HEK293 (cell line): ENCODE data around the gene THEM5.

Experiments used
- BCL11A ChIP-seq: fragments of 450-650 bp; formaldehyde crosslinking; IDR thresholded peaks from 2 replicates; pipeline ENCODE4 v1.5.1; 2016; ENCODE audit warnings: low read depth, missing biosample characterization, missing genetic modification characterization
- HOXA7 ChIP-seq: sonication (generic); formaldehyde crosslinking; IDR thresholded peaks from 2 replicates; pipeline ENCODE4 v1.8.1; 2022; ENCODE audit warnings: missing genetic modification reagents, borderline replicate concordance
- ZNF121 ChIP-seq: fragments of 450-650 bp; formaldehyde crosslinking; IDR thresholded peaks from 2 replicates; pipeline ENCODE4 v1.5.1; 2016; ENCODE audit warnings: missing biosample characterization, missing genetic modification characterization
- ZNF132 ChIP-seq: fragments of 450-650 bp; formaldehyde crosslinking; IDR thresholded peaks from 2 replicates; pipeline ENCODE4 v1.5.1; 2017; ENCODE audit warnings: missing biosample characterization, missing genetic modification characterization, borderline replicate concordance
- ZNF138 ChIP-seq: fragments of 450-650 bp; formaldehyde crosslinking; IDR thresholded peaks from 2 replicates; pipeline ENCODE4 v1.5.1; 2016; ENCODE audit warnings: missing biosample characterization, missing genetic modification characterization, borderline replicate concordance
- ZNF211 ChIP-seq: fragments of 450-650 bp; formaldehyde crosslinking; IDR thresholded peaks from 2 replicates; pipeline ENCODE4 v1.5.1; 2016; ENCODE audit warnings: low read depth, missing biosample characterization, missing genetic modification characterization
- ZNF239 ChIP-seq: fragments of 450-650 bp; formaldehyde crosslinking; IDR thresholded peaks from 2 replicates; pipeline ENCODE4 v1.5.1; 2016; ENCODE audit warnings: missing biosample characterization, missing genetic modification characterization
- ZNF664 ChIP-seq: fragments of 450-650 bp; formaldehyde crosslinking; IDR thresholded peaks from 2 replicates; pipeline ENCODE4 v1.5.1; 2016; ENCODE audit warnings: missing biosample characterization, missing genetic modification characterization
- ZNF677 ChIP-seq: fragments of 450-650 bp; IDR thresholded peaks from 2 replicates; pipeline ENCODE4 v1.5.0; 2018; ENCODE audit warnings: missing biosample characterization, mild to moderate bottlenecking, missing genetic modification characterization, moderate library complexity
- TF ChIP-seq, protein P1 (sequence below): fragments of 450-650 bp; formaldehyde crosslinking; IDR thresholded peaks from 2 replicates; pipeline ENCODE4 v1.5.1; 2016; ENCODE audit warnings: missing biosample characterization, missing genetic modification characterization
- TF ChIP-seq, protein P2 (sequence below): fragments of 450-650 bp; formaldehyde crosslinking; IDR thresholded peaks from 2 replicates; pipeline ENCODE4 v1.5.1; 2016; ENCODE audit warnings: missing biosample characterization, missing genetic modification characterization, low read depth
- TF ChIP-seq, protein P3 (sequence below): fragments of 450-650 bp; formaldehyde crosslinking; conservative IDR thresholded peaks from 2 replicates; pipeline ENCODE4 v1.5.1; 2016; ENCODE audit warnings: low read depth, missing biosample characterization, missing genetic modification characterization

DNA sequence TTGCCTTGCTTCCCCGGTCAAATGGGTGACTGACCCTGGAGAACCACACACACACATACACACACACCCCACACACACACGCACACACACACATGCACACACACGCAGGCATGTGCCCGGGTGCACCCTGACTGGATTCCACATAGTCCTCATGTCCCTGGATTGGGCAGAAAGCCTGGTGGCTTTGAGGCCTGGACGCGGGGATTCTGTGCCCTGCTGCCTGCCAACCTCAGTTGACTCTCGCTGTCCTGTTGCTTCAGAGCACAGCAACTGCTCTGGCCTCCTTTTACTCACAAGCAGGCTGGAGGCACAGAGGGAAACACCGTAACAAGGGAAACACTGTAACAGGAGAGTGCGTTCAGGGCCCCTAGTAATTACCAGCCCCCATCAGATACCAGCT is 28.3 kb downstream of the THEM5 start:
- TF ChIP-seq, protein P1, sequence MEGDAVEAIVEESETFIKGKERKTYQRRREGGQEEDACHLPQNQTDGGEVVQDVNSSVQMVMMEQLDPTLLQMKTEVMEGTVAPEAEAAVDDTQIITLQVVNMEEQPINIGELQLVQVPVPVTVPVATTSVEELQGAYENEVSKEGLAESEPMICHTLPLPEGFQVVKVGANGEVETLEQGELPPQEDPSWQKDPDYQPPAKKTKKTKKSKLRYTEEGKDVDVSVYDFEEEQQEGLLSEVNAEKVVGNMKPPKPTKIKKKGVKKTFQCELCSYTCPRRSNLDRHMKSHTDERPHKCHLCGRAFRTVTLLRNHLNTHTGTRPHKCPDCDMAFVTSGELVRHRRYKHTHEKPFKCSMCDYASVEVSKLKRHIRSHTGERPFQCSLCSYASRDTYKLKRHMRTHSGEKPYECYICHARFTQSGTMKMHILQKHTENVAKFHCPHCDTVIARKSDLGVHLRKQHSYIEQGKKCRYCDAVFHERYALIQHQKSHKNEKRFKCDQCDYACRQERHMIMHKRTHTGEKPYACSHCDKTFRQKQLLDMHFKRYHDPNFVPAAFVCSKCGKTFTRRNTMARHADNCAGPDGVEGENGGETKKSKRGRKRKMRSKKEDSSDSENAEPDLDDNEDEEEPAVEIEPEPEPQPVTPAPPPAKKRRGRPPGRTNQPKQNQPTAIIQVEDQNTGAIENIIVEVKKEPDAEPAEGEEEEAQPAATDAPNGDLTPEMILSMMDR (tag by site-specific recombination) = no peak
- TF ChIP-seq HOXA7 (no peak), ZNF211 (tag by site-specific recombination) (no peak), ZNF677 (no peak), ZNF132 (tag by site-specific recombination) (no peak), BCL11A (tag by site-specific recombination) (no peak), ZNF138 (tag by site-specific recombination) (no peak), ZNF664 (no peak), ZNF121 (tag by site-specific recombination) (no peak), ZNF239 (tag by site-specific recombination) (no peak)
- TF ChIP-seq, protein P2, sequence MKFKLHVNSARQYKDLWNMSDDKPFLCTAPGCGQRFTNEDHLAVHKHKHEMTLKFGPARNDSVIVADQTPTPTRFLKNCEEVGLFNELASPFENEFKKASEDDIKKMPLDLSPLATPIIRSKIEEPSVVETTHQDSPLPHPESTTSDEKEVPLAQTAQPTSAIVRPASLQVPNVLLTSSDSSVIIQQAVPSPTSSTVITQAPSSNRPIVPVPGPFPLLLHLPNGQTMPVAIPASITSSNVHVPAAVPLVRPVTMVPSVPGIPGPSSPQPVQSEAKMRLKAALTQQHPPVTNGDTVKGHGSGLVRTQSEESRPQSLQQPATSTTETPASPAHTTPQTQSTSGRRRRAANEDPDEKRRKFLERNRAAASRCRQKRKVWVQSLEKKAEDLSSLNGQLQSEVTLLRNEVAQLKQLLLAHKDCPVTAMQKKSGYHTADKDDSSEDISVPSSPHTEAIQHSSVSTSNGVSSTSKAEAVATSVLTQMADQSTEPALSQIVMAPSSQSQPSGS (tag by site-specific recombination) = no peak
- TF ChIP-seq, protein P3, sequence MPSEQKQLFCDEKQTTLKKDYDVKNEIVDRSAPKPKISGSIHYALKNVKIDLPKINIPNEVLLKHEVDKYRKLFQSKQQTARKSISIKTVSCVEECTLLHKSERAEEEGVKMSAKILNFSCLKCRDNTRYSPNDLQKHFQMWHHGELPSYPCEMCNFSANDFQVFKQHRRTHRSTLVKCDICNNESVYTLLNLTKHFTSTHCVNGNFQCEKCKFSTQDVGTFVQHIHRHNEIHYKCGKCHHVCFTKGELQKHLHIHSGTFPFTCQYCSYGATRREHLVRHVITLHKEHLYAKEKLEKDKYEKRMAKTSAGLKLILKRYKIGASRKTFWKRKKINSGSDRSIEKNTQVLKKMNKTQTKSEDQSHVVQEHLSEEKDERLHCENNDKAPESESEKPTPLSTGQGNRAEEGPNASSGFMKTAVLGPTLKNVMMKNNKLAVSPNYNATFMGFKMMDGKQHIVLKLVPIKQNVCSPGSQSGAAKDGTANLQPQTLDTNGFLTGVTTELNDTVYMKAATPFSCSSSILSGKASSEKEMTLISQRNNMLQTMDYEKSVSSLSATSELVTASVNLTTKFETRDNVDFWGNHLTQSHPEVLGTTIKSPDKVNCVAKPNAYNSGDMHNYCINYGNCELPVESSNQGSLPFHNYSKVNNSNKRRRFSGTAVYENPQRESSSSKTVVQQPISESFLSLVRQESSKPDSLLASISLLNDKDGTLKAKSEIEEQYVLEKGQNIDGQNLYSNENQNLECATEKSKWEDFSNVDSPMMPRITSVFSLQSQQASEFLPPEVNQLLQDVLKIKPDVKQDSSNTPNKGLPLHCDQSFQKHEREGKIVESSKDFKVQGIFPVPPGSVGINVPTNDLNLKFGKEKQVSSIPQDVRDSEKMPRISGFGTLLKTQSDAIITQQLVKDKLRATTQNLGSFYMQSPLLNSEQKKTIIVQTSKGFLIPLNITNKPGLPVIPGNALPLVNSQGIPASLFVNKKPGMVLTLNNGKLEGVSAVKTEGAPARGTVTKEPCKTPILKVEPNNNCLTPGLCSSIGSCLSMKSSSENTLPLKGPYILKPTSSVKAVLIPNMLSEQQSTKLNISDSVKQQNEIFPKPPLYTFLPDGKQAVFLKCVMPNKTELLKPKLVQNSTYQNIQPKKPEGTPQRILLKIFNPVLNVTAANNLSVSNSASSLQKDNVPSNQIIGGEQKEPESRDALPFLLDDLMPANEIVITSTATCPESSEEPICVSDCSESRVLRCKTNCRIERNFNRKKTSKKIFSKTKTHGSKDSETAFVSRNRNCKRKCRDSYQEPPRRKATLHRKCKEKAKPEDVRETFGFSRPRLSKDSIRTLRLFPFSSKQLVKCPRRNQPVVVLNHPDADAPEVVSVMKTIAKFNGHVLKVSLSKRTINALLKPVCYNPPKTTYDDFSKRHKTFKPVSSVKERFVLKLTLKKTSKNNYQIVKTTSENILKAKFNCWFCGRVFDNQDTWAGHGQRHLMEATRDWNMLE = no peak
